HepG2 (cell line): ENCODE data around the gene KREMEN1. TPM values are rescaled to one million over a fixed set of nuclear protein-coding genes. Genes with fewer than 3 reads are reported as not detected.

Experiments used
- ATAC-seq: fragments of 200-7000 bp; cut with Tn5 transposase; 3 replicates; pipeline ENCODE4 v1.9.1; 2020; ENCODE audit warnings: mild to moderate bottlenecking, moderate library complexity
- BruUV-seq: library from RNA; stranded (reverse); fragments of 400-500 nt; replicated peaks from 2 replicates; lab custom pipeline; 2021; lab: Mats Ljungman, UMichigan
- CTCF ChIA-PET: fragments of 300-600 bp; formaldehyde crosslinking; extraction: SDS; loops from one replicate; lab custom pipeline; 2021; ENCODE audit warnings: low total read pairs, inconsistent platforms, low intra/inter-chr PET ratio; lab: Yijun Ruan, JAX
- POLR2A ChIA-PET: fragments of 350-600 bp; sonication (Branson Sonifier 250); formaldehyde crosslinking; loops from one replicate; lab custom pipeline; 2020; ENCODE audit warnings: antibody characterized with exemption, inconsistent platforms; lab: Yijun Ruan, JAX
- DNase-seq: peaks from one replicate; pipeline ENCODE4 v3.0.0-alpha.2; 2015; ENCODE audit warnings: low spot score
- FAIRE-seq: peaks from 3 replicates; lab custom pipeline; 2011; peaks lifted over from hg19 to GRCh38; lab: Jason Lieb, UNC
- H2AFZ ChIP-seq: one replicate; pipeline ENCODE4 v1.6.1; 2011; ENCODE audit warnings: low read length, inconsistent platforms
- H3K27ac ChIP-seq: fragments of 300-600 bp; 3 replicates; pipeline ENCODE4 v1.8.0; 2011; ENCODE audit warnings: mixed run types, mild to moderate bottlenecking, mixed read lengths, low read length, inconsistent platforms; ENCODE audit not compliant: insufficient read depth; ENCODE audit errors: extremely low read length
- H3K27me3 ChIP-seq, 2 experiments: fragments of 200-600 bp in 1 of 2; 2 replicates in 1 of 2; 3 replicates in 1 of 2; pipeline versions ENCODE4 v1.6.0 to v1.8.0; 2011; ENCODE audit warnings: low read length in 2 of 2, mild to moderate bottlenecking in 2 of 2, moderate library complexity in 2 of 2, inconsistent platforms in 1 of 2; ENCODE audit not compliant: insufficient read depth in 2 of 2, control insufficient read depth in 1 of 2
- H3K36me3 ChIP-seq, 2 experiments: fragments of 200-600 bp in 1 of 2; replicated peaks in 1 of 2; 2 replicates in 1 of 2; 3 replicates in 1 of 2; pipeline versions ENCODE4 v1.5.1 to v1.8.0; 2011; ENCODE audit warnings: low read length in 2 of 2, inconsistent platforms in 1 of 2; ENCODE audit not compliant: insufficient read depth in 2 of 2, control insufficient read depth in 1 of 2
- H3K4me1 ChIP-seq: 2 replicates; pipeline ENCODE4 v1.5.1; 2012; ENCODE audit warnings: low read length, inconsistent platforms; ENCODE audit not compliant: insufficient read depth
- H3K4me2 ChIP-seq: 2 replicates; pipeline ENCODE4 v1.6.0; 2011; ENCODE audit warnings: low read depth, low read length, inconsistent platforms
- H3K4me3 ChIP-seq, 3 experiments: fragments of 200-600 bp in 1 of 3; sonication (generic), shearing (Covaris generic) in 1 of 3; replicated peaks in 1 of 3; 2 replicates each; pipeline ENCODE4 v1.5.1; 2011 to 2016; ENCODE audit warnings: low read length in 3 of 3, inconsistent platforms in 2 of 3, low read depth in 2 of 3, mild to moderate bottlenecking in 2 of 3, control low read depth in 1 of 3, mixed read lengths in 1 of 3; ENCODE audit not compliant: insufficient read depth in 1 of 3
- H3K79me2 ChIP-seq: one replicate; pipeline ENCODE4 v1.6.1; 2011; ENCODE audit warnings: low read length, inconsistent platforms; ENCODE audit not compliant: insufficient read depth
- H3K9ac ChIP-seq: 2 replicates; pipeline ENCODE4 v1.6.0; 2011; ENCODE audit warnings: mild to moderate bottlenecking, low read depth, low read length, inconsistent platforms; ENCODE audit not compliant: insufficient read depth
- H3K9me3 ChIP-seq: 2 replicates; pipeline ENCODE4 v1.5.1; 2012; ENCODE audit warnings: mild to moderate bottlenecking, low read length
- H4K20me1 ChIP-seq: 2 replicates; pipeline ENCODE4 v1.6.0; 2011; ENCODE audit warnings: inconsistent platforms, mild to moderate bottlenecking, low read length, moderate library complexity; ENCODE audit not compliant: insufficient read depth
- MLLT10 ChIP-seq: sonication (generic); formaldehyde crosslinking; IDR thresholded peaks from 2 replicates; pipeline ENCODE4 v1.4.0; 2020; ENCODE audit warnings: missing genetic modification reagents
- NFE2L2 ChIP-seq: fragments of 150-350 bp; IDR thresholded peaks from 2 replicates; pipeline ENCODE4 v1.6.1; 2014; ENCODE audit warnings: low read length
- SMAD1 ChIP-seq: sonication (generic); formaldehyde crosslinking; IDR thresholded peaks from 2 replicates; pipeline ENCODE4 v1.4.0; 2020; ENCODE audit warnings: missing genetic modification reagents, low read depth, mild to moderate bottlenecking, borderline replicate concordance
- ZNF720 ChIP-seq: sonication (generic); formaldehyde crosslinking; IDR thresholded peaks from 2 replicates; pipeline ENCODE4 v1.4.0; 2020; ENCODE audit warnings: missing genetic modification reagents
- ZNF75D ChIP-seq: sonication (generic); formaldehyde crosslinking; IDR thresholded peaks from 2 replicates; pipeline ENCODE4 v1.8.1; 2023; ENCODE audit warnings: missing genetic modification reagents, mild to moderate bottlenecking, borderline replicate concordance
- WGBS: methylation state at CpG from one replicate; pipeline ENCODE4 v1.1.6; 2017; ENCODE audit warnings: low lambda C conversion rate; 5-methylcytosine and 5-hydroxymethylcytosine counted together
- in situ Hi-C: cut with HindIII; loops from 2 replicates; pipeline ENCODE4 v1.10.0; 2017; ENCODE audit warnings: low pct_unique_long_range_greater_than_20kb; ENCODE audit not compliant: extremely low pct_ligation_motif_present
- intact Hi-C: fragments of 100-400 bp; cut with micrococcal nuclease; formaldehyde crosslinking; loops from one replicate; pipeline ENCODE4 v1.10.0; 2022; ENCODE audit not compliant: unreplicated experiment
- polyA plus RNA-seq, 8 experiments: library from polyadenylated mRNA; depleted of rRNA in 3 of 8; stranded (reverse) in 7 of 8; unstranded in 1 of 8; fragments of >200 nt; fragmentation: Illumina TruSeq in 4 of 8; extraction: Trizol in 4 of 8; gene quantifications; 2 replicates each; pipeline versions ENCODE4 v1.2.1 to v1.2.3, GENCODE V29; 2011 to 2016; ENCODE audit warnings: low read depth in 4 of 8, missing spikeins in 1 of 8, mixed read lengths in 1 of 8; ENCODE audit not compliant: insufficient read depth in 1 of 8
- total RNA-seq, 5 experiments: library from RNA; depleted of rRNA; stranded (reverse); fragments of >200 nt; fragmentation: Illumina TruSeq; extraction: Trizol; gene quantifications; 2 replicates each; pipeline ENCODE4 v1.2.3, GENCODE V29; 2016; ENCODE audit warnings: low read depth in 1 of 5
- TF ChIP-seq, protein P1 (sequence below): fragments of 450-650 bp; IDR thresholded peaks from 2 replicates; pipeline ENCODE4 v1.6.1; 2017
- TF ChIP-seq, protein P2 (sequence below): sonication (generic); formaldehyde crosslinking; IDR thresholded peaks from 2 replicates; pipeline ENCODE4 v1.5.1; 2020; ENCODE audit warnings: mild to moderate bottlenecking, moderate library complexity, missing genetic modification reagents
- TF ChIP-seq, protein P3 (sequence below): sonication (generic); formaldehyde crosslinking; IDR thresholded peaks from 2 replicates; pipeline ENCODE4 v1.4.0; 2020; ENCODE audit warnings: missing genetic modification reagents
- TF ChIP-seq, protein P4 (sequence below): sonication (generic); formaldehyde crosslinking; IDR thresholded peaks from 2 replicates; pipeline ENCODE4 v1.8.0; 2023; ENCODE audit warnings: mild to moderate bottlenecking, missing genetic modification reagents

KREMEN1 gene
- total and polyA plus RNA-seq, 2 of the 13 experiments (the other 11 are each of a cell fraction or from before 2014, with no cell fraction given): 9.8 to 13.8 TPM

DNA sequence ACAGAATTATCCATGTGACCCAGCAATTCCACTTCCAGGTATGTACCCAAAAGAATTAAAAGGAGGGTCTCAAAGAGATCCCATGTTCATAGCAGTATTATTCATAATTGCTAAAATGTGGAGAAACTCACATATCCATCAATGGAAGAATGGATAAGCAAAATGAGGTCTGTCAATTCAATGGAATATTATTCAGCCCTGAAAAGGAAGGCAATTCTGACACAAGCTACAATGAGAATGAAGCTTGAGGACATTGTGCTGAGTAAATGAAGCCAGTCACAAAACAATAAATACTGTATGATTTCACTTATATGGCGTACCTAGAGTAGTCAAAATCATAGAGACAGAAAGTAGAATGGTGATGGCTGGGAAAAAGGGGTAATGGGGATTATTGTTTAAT, 113.5 kb downstream of the KREMEN1 start:
- no peak for ATAC-seq
- in situ Hi-C loops: no loop called here
- intact Hi-C loops: no loop called here
- 73% methylated on average over 1 of the region's 1 CpG for WGBS
- FAIRE-seq: no peak
- CTCF ChIA-PET: no interaction called here
- POLR2A ChIA-PET: no interaction called here
- no peaks in the 10 kb centered on the region for H4K20me1 ChIP-seq
- H3K9ac ChIP-seq: no peak overlapping the region
- H3K4me3 ChIP-seq: no peak overlapping the region
- TF ChIP-seq, protein P1, sequence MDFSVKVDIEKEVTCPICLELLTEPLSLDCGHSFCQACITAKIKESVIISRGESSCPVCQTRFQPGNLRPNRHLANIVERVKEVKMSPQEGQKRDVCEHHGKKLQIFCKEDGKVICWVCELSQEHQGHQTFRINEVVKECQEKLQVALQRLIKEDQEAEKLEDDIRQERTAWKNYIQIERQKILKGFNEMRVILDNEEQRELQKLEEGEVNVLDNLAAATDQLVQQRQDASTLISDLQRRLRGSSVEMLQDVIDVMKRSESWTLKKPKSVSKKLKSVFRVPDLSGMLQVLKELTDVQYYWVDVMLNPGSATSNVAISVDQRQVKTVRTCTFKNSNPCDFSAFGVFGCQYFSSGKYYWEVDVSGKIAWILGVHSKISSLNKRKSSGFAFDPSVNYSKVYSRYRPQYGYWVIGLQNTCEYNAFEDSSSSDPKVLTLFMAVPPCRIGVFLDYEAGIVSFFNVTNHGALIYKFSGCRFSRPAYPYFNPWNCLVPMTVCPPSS: no peak
- TF ChIP-seq ZNF75D (no peak), NFE2L2 (no peak), SMAD1 (no peak), MLLT10 (CRISPR knock-in tag) (no peak), ZNF720 (CRISPR knock-in tag) (no peak)
- TF ChIP-seq, protein P2, sequence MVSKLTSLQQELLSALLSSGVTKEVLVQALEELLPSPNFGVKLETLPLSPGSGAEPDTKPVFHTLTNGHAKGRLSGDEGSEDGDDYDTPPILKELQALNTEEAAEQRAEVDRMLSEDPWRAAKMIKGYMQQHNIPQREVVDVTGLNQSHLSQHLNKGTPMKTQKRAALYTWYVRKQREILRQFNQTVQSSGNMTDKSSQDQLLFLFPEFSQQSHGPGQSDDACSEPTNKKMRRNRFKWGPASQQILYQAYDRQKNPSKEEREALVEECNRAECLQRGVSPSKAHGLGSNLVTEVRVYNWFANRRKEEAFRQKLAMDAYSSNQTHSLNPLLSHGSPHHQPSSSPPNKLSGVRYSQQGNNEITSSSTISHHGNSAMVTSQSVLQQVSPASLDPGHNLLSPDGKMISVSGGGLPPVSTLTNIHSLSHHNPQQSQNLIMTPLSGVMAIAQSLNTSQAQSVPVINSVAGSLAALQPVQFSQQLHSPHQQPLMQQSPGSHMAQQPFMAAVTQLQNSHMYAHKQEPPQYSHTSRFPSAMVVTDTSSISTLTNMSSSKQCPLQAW (CRISPR knock-in tag): no peak
- TF ChIP-seq, protein P3, sequence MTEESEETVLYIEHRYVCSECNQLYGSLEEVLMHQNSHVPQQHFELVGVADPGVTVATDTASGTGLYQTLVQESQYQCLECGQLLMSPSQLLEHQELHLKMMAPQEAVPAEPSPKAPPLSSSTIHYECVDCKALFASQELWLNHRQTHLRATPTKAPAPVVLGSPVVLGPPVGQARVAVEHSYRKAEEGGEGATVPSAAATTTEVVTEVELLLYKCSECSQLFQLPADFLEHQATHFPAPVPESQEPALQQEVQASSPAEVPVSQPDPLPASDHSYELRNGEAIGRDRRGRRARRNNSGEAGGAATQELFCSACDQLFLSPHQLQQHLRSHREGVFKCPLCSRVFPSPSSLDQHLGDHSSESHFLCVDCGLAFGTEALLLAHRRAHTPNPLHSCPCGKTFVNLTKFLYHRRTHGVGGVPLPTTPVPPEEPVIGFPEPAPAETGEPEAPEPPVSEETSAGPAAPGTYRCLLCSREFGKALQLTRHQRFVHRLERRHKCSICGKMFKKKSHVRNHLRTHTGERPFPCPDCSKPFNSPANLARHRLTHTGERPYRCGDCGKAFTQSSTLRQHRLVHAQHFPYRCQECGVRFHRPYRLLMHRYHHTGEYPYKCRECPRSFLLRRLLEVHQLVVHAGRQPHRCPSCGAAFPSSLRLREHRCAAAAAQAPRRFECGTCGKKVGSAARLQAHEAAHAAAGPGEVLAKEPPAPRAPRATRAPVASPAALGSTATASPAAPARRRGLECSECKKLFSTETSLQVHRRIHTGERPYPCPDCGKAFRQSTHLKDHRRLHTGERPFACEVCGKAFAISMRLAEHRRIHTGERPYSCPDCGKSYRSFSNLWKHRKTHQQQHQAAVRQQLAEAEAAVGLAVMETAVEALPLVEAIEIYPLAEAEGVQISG (CRISPR knock-in tag): no peak
- TF ChIP-seq, protein P4, sequence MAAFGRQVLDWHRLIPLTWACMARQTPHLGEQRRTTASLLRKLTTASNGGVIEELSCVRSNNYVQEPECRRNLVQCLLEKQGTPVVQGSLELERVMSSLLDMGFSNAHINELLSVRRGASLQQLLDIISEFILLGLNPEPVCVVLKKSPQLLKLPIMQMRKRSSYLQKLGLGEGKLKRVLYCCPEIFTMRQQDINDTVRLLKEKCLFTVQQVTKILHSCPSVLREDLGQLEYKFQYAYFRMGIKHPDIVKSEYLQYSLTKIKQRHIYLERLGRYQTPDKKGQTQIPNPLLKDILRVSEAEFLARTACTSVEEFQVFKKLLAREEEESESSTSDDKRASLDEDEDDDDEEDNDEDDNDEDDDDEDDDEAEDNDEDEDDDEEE: no peak
- TF ChIP-seq, all 625 proteins: peak for 0
- Histone ChIP-seq H3K27ac (no peak overlapping the region), H3K9me3 (no peaks in the 10 kb centered on the region), H2AFZ (no peak overlapping the region), H3K4me2 (no peak overlapping the region), H3K36me3 (no peaks in the 10 kb centered on the region), H3K79me2 (no peaks in the 10 kb centered on the region), H3K4me1 (peaks cover 27% of the 10 kb centered on the region), H3K27me3 (peaks cover 0 to 1% of the 10 kb centered on the region in 2 experiments; a peak in 1 of 5 replicates)
- no peak for DNase-seq
- no TSS peak for BruUV-seq
